Neural progenitor cell (in vitro differentiated cells): ENCODE results near the gene MEPCE. TPM values are rescaled to one million over a fixed set of nuclear protein-coding genes. Genes with fewer than 3 reads are reported as not detected.

ENCODE experiments used
- DNase-seq: peaks from one replicate; pipeline ENCODE4 v3.0.0-alpha.2; 2016; ENCODE audit warnings: low spot score
- H2AFZ ChIP-seq: fragments of 200-600 bp; sonication (generic); replicated peaks from 2 replicates; pipeline ENCODE4 v1.6.1; 2016; ENCODE audit warnings: antibody characterized with exemption
- H3F3A ChIP-seq: fragments of 200-600 bp; sonication (generic); 2 replicates; pipeline ENCODE4 v1.6.1; 2016; ENCODE audit warnings: antibody characterized with exemption, low read depth
- H3K27ac ChIP-seq: fragments of 200-600 bp; sonication (generic); 2 replicates; pipeline ENCODE4 v1.5.1; 2016; ENCODE audit warnings: mild to moderate bottlenecking
- H3K27me3 ChIP-seq: fragments of 200-600 bp; sonication (generic); 2 replicates; pipeline ENCODE4 v1.6.1; 2016; ENCODE audit warnings: mild to moderate bottlenecking, moderate library complexity
- H3K36me3 ChIP-seq: fragments of 200-600 bp; sonication (generic); 2 replicates; pipeline ENCODE4 v1.5.1; 2016
- H3K4me1 ChIP-seq: fragments of 200-600 bp; sonication (generic); 2 replicates; pipeline ENCODE4 v1.6.1; 2016; ENCODE audit warnings: mixed run types
- H3K4me2 ChIP-seq: fragments of 200-600 bp; sonication (generic); 2 replicates; pipeline ENCODE4 v1.6.1; 2016
- H3K4me3 ChIP-seq: fragments of 200-600 bp; sonication (generic); 2 replicates; pipeline ENCODE4 v1.5.1; 2016
- H3K79me2 ChIP-seq: fragments of 200-600 bp; sonication (generic); 2 replicates; pipeline ENCODE4 v1.6.1; 2016; ENCODE audit warnings: low read depth
- H3K9ac ChIP-seq: fragments of 200-600 bp; sonication (generic); 2 replicates; pipeline ENCODE4 v1.6.1; 2016
- H3K9me3 ChIP-seq: fragments of 200-600 bp; sonication (generic); 2 replicates; pipeline ENCODE4 v1.5.1; 2016; ENCODE audit warnings: low read depth
- H4K20me1 ChIP-seq: fragments of 200-600 bp; sonication (generic); 2 replicates; pipeline ENCODE4 v1.6.1; 2016; ENCODE audit warnings: low read depth
- H3K27ac Mint-ChIP-seq: 3 replicates; pipeline ENCODE4 v1.8.0; 2021; ENCODE audit warnings: mixed read lengths
- H3K27me3 Mint-ChIP-seq: 2 replicates; pipeline ENCODE4 v1.8.0; 2022; ENCODE audit warnings: low read depth, mild to moderate bottlenecking, inconsistent platforms, moderate library complexity, mixed read lengths; ENCODE audit not compliant: insufficient read depth
- H3K36me3 Mint-ChIP-seq: 3 replicates; pipeline ENCODE4 v1.8.0; 2021; ENCODE audit warnings: mixed read lengths
- H3K4me1 Mint-ChIP-seq: 3 replicates; pipeline ENCODE4 v1.8.0; 2021; ENCODE audit warnings: mixed read lengths
- H3K4me3 Mint-ChIP-seq: 3 replicates; pipeline ENCODE4 v1.8.0; 2021; ENCODE audit warnings: mild to moderate bottlenecking, moderate library complexity, mixed read lengths
- H3K9me3 Mint-ChIP-seq: 3 replicates; pipeline ENCODE4 v1.8.0; 2020; ENCODE audit warnings: mixed read lengths
- EZH2 ChIP-seq: fragments of 200-600 bp; sonication (generic); IDR thresholded peaks from 2 replicates; pipeline ENCODE4 v1.6.1; 2017; ENCODE audit warnings: antibody characterized with exemption, mild to moderate bottlenecking, moderate library complexity
- EZH2phosphoT487 ChIP-seq: fragments of 200-600 bp; sonication (generic); IDR thresholded peaks from 2 replicates; pipeline ENCODE4 v1.6.1; 2017; ENCODE audit warnings: antibody characterized with exemption
- total RNA-seq: library from RNA; depleted of rRNA; stranded (reverse); fragments of >200 nt; gene quantifications from 2 replicates; pipeline ENCODE4 v1.2.3, GENCODE V29; 2015; ENCODE audit warnings: low replicate concordance
- TF ChIP-seq, protein P1 (sequence below): fragments of 200-600 bp; sonication (generic); IDR thresholded peaks from 2 replicates; pipeline ENCODE4 v1.5.1; 2017; ENCODE audit warnings: antibody characterized with exemption, mild to moderate bottlenecking

Gene MEPCE
- total RNA-seq, 1 donor from 2014 or later = 16.4 TPM

DNA sequence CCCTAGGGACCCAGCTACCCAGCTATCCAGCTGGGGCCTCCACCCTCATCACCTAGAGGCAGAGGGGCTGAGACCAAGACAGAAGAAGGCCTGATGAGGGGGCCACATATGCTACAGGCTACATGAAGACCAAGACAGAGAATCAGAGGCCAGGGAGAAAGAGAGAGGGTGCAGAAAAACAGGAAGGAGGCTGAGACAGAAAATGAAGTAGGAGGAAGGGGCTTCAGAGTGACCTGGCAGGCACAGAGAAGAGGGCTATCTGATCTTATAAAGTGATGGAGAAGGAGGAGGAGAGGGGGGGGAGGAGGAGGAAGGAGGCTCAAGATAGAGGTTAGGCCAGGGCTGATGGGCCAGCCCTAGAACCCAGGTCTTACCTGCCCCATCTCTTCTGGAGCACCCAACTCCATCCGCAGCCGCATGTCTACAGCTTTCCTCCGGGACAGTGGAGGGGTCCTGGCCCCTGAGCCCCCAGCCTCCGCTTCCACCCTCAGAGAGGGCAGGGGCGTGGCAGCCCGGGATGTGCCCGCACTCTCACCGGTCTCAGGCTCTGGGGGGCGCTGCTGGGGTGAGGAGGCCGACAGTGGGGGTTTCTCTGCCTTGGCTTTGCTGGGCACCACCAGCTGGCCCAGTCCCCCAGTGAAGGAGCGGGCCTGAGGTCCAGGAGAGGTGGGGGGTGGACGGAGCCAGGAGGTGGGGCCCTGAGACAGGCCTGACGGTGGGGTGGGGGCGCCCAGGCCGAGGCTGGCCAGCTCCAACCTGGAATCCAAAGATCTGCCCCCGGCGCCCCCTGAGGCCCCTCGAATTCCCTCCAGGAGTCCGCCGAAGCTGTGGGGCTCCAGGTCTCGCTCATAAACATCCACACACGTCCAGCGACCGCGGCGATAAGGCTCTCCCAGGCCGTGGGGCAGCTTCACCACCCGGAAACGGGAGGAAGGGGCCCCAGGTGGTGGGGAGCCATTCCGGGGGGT lies 47.6 kb downstream of the MEPCE start:
- Histone ChIP-seq H4K20me1 (peaks cover 6% of the 10 kb centered on the region), H3K4me3 (peak overlapping the region; percentile 71), H3K9me3 (no peaks in the 10 kb centered on the region), H3K9ac (no peak overlapping the region), H3K4me2 (peak overlapping the region; percentile 94), H3K4me1 (peaks cover 16% of the 10 kb centered on the region), H3K27me3 (no peaks in the 10 kb centered on the region), H3F3A (peaks cover 21% of the 10 kb centered on the region), H3K36me3 (no peaks in the 10 kb centered on the region), H3K79me2 (peaks cover 14% of the 10 kb centered on the region), H3K27ac (no peak overlapping the region), H2AFZ (no peak overlapping the region)
- Mint-ChIP-seq H3K9me3 (no peaks in the 10 kb centered on the region), H3K27me3 (peaks cover 7% of the 10 kb centered on the region), H3K4me1 (peaks cover 37% of the 10 kb centered on the region), H3K27ac (peak overlapping the region; percentile 30), H3K36me3 (no peaks in the 10 kb centered on the region), H3K4me3 (peak overlapping the region; percentile 77)
- TF ChIP-seq, protein P1, sequence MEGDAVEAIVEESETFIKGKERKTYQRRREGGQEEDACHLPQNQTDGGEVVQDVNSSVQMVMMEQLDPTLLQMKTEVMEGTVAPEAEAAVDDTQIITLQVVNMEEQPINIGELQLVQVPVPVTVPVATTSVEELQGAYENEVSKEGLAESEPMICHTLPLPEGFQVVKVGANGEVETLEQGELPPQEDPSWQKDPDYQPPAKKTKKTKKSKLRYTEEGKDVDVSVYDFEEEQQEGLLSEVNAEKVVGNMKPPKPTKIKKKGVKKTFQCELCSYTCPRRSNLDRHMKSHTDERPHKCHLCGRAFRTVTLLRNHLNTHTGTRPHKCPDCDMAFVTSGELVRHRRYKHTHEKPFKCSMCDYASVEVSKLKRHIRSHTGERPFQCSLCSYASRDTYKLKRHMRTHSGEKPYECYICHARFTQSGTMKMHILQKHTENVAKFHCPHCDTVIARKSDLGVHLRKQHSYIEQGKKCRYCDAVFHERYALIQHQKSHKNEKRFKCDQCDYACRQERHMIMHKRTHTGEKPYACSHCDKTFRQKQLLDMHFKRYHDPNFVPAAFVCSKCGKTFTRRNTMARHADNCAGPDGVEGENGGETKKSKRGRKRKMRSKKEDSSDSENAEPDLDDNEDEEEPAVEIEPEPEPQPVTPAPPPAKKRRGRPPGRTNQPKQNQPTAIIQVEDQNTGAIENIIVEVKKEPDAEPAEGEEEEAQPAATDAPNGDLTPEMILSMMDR = peak; percentile 38
- no peak for TF ChIP-seq EZH2phosphoT487
- DNase-seq = no peak

DNA sequence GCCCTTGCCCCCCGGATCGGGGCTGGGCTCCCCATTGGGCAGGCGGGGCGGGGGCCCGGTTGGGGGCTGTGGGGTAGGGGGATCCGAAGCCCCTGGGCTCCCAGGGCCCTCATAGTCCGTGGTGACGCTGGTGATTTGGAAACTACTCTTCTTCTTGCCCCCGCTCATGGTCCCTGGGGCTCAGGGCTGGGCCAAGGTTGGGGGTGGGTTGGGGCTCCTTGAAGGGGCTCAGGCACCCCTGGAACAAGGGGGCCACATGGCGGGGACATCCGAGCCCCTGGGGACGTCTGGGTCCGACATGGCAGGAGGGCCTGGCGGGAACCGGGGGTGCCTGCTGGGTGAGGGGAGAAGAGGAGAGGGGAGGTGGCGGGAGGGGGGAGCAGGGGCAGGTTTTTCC lies 48.2 kb downstream of the MEPCE start:
- no peak for DNase-seq

DNA sequence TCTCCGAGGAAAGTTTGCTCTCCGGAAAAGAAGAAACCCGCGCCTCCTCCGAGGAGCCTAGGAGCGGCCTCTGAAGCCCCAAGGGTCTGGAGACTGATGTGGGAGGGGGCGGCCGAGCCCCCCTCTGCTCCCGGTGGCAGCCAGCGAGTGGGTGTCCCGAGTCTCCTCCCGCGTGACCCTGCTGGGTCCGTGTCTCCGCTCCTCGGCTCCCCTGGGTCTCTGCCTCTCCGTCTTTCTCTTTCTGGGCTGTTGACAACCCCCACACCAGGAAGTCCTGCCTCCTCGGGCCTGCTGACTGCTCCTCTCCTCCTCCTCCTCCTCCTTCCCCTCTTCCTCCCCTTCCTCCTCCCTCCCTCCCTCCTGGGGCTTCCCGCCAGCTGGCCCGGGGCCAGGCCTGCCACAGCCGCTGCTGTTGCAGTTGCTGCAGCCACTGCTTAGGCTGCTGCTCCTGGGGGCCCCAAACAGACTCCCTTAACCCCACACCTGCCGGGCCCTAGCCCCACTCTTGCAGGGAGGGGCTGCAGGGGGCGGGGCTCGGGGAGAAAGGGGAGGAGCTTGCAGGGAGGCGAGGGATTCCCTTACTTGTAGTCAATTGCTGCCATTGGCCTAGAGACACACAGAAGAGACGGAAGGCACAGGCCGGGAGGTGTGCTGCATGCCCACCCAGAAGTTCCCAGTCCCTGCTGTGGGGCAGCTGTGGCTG lies 49.5 kb downstream of the MEPCE start, which contains the start of gene TSC22D4:
TSS of gene TSC22D4 (minus strand) at position 257 of the 703 bp plus-strand sequence. CDS start 1,176 bp downstream, outside the sequence.
- no peaks in the 10 kb centered on the region for H3K36me3 Mint-ChIP-seq
- peak within 1 kb of the TSS; percentile 92 for H3K4me3 Mint-ChIP-seq
- Histone ChIP-seq H3K4me2 (peak within 1 kb of the TSS; percentile 94), H2AFZ (peak within 1 kb of the TSS; percentile 54), H3F3A (peaks cover 27% of the 10 kb centered on the region), H3K27ac (no peak within 1 kb of the TSS), H3K4me1 (peaks cover 16% of the 10 kb centered on the region), H3K9ac (peak within 1 kb of the TSS; percentile 60), H3K4me3 (peak within 1 kb of the TSS; percentile 71), H3K9me3 (no peaks in the 10 kb centered on the region), H3K27me3 (peaks cover 9% of the 10 kb centered on the region), H4K20me1 (peaks cover 6% of the 10 kb centered on the region), H3K36me3 (no peaks in the 10 kb centered on the region), H3K79me2 (peaks cover 14% of the 10 kb centered on the region)
- H3K4me1 Mint-ChIP-seq = peaks cover 40% of the 10 kb centered on the region
- H3K27me3 Mint-ChIP-seq = peaks cover 3% of the 10 kb centered on the region
- H3K27ac Mint-ChIP-seq = peak within 1 kb of the TSS; percentile 91
- TF ChIP-seq, protein P1 = no peak
- TF ChIP-seq EZH2phosphoT487 = no peak
- DNase-seq = peak; percentile 92
- H3K9me3 Mint-ChIP-seq = no peaks in the 10 kb centered on the region

More for the DNA sequence above, 48.2 kb downstream of the MEPCE start:
- Histone ChIP-seq H3K9me3 (no peaks in the 10 kb centered on the region), H3F3A (peaks cover 27% of the 10 kb centered on the region), H3K79me2 (peaks cover 14% of the 10 kb centered on the region), H3K4me1 (peaks cover 16% of the 10 kb centered on the region), H3K4me2 (peak overlapping the region; percentile 94), H3K36me3 (no peaks in the 10 kb centered on the region), H2AFZ (no peak overlapping the region), H3K9ac (no peak overlapping the region), H3K27ac (no peak overlapping the region), H3K27me3 (peaks cover 6% of the 10 kb centered on the region), H3K4me3 (peak overlapping the region; percentile 71), H4K20me1 (peaks cover 6% of the 10 kb centered on the region)
- Mint-ChIP-seq H3K4me3 (peak overlapping the region; percentile 92), H3K4me1 (peaks cover 42% of the 10 kb centered on the region), H3K36me3 (no peaks in the 10 kb centered on the region), H3K27me3 (peaks cover 7% of the 10 kb centered on the region), H3K9me3 (no peaks in the 10 kb centered on the region), H3K27ac (no peak overlapping the region)
- no peak for TF ChIP-seq EZH2
- TF ChIP-seq EZH2phosphoT487 = no peak
- TF ChIP-seq, protein P1 = no peak
